NCI-H510A (cell line): ENCODE results near the gene PNPLA2.
A peak's percentile ranks its signal among the peaks of the same experiment; 100 is the strongest.

Experiments used
- DNase-seq: peaks from one replicate; lab custom pipeline; 2025; lab: John Stamatoyannopoulos, UW

The PNPLA2 gene

GRCh38 chr11:860234-861104 lies 41.8 kb downstream of the PNPLA2 start:
- no peak for DNase-seq

- DNase-seq = peak; percentile 31
Measured at GRCh38 chr11:861105-861479, 42.4 kb downstream of the PNPLA2 start.

GRCh38 chr11:862081-862661 lies 43.5 kb downstream of the PNPLA2 start:
- DNase-seq = no peak

- DNase-seq = no peak
Measured at GRCh38 chr11:862696-863022, 43.9 kb downstream of the PNPLA2 start.

- DNase-seq = no peak
Measured at GRCh38 chr11:863023-863909, 44.6 kb downstream of the PNPLA2 start.

DNA sequence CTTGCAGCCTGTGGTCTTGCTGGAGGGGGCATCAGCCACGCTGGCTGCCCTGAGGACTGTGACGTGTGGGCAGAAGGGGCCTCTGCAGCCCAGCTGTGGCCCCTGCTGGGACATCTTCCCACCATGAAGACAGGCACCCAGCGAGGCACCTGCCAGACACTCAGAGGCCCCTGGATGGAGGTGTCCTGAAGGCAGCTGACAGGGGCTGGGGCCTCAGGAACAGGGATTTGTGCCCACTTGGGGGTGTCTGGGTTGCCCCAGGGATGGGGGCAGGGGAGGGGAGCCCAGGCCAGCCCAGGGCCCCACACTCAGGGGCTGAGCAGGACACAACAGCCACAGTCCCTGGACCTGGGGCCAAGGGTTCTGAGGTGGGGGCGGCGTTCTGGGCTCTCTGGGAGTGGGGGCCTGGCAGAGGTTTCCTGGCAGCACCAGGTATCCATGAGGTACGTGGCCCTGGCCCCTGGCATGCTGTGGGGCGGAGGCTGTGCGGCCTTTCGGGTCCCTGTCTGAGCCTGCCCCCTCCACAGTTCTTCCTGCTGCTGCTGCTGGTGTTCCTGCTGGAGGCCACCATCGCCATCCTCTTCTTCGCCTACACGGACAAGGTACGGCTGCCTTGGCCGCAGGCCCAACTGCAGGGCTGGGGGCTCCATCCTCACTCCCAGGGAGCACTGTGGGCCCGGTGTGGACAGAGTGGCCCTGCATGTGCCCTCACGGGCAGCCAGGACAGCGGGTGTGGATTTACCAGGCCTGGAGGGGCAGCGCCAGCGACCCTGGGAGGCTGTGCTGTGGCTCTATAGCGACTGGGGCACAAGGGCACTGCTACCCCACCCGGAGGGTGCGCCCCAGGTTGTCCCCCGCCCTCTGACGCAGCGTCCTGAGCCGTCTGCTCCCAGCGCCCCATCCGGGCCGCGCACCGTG lies 45.5 kb downstream of the PNPLA2 start:
- DNase-seq = no peak

DNA sequence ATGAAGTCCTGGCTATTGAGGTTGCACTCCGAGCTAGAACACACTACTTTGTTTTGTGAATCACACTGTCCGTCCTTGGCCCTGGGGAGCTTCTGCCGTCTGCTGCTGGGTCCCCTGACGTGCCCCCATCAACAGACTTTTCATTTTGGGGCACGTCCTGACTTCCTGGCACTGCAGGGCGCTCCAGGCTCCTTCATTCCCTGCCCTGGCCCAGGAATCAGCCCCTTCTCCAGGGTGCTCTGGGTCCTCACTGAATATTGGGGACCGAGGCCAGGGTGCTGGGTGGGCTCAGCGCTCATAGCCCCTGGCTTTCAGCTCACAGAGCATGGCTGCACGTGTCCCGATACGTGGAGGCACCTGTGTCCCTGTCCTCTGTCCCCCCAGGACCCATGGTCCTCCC lies 46.2 kb downstream of the PNPLA2 start:
- DNase-seq = no peak

DNA sequence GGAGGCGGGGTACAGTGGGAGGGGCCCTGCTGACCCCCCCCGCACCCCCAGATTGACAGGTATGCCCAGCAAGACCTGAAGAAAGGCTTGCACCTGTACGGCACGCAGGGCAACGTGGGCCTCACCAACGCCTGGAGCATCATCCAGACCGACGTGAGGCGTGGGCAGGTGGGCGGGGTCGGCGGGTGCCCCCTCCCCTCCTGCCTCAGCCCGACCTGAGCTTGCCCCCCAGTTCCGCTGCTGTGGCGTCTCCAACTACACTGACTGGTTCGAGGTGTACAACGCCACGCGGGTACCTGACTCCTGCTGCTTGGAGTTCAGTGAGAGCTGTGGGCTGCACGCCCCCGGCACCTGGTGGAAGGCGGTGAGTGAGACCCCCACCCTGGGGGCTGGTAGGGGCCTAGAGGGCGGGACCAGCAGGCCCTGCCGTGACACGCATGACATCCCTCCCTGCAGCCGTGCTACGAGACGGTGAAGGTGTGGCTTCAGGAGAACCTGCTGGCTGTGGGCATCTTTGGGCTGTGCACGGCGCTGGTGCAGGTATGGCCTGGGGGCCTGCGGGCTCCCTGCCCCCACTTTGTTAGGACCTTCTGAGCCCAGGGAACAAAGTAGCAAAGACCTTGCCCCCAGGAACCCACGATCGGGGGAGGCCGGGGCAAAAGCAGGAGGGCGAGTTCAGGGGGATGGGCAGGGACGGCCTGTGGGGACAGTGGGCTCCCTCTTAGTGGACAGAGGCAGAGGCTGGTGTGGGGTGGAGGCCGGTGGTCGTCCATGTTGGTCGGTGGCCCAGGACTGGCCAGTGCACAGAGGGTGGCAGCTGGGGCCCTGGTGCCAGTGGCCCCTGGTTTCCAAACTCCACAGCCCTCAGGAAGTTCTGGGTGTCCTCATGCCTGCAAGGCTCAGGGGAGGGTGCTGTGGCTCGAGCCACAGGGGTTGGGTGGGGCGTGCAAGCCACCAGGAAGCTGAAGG lies 47.0 kb downstream of the PNPLA2 start:
- DNase-seq = no peak

GRCh38 chr11:866481-866880 lies 47.8 kb downstream of the PNPLA2 start:
- no peak for DNase-seq

DNA sequence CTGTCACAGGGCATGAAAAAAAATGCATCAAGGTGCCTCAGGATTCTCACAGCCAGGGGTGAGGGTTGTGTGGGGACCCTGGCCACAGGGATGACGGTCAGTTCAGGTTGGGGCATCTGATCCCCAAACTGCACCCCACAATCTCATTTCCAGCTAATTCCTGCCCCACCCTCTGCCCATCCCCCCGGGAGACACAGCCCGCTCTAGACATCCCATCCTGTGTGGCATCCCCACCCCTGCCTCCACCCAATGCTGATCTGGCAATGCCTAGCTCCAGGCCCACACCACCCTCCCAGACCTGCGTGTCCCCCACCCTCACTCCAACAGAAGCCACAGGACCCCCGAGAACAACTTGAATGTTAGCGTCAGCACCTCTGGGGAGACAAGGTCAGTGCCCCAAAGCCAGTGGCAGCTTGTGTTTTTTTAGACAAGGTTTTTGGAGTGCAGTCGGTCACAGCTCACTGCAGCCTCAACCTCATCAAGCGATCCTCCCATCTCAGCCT lies 49.2 kb downstream of the PNPLA2 start:
- no peak for DNase-seq

GRCh38 chr11:868394-868793 lies 49.7 kb downstream of the PNPLA2 start:
- DNase-seq = no peak

GRCh38 chr11:868802-869201 lies 50.1 kb downstream of the PNPLA2 start:
- no peak for DNase-seq

GRCh38 chr11:869399-870126 lies 50.8 kb downstream of the PNPLA2 start:
- no peak for DNase-seq

DNA sequence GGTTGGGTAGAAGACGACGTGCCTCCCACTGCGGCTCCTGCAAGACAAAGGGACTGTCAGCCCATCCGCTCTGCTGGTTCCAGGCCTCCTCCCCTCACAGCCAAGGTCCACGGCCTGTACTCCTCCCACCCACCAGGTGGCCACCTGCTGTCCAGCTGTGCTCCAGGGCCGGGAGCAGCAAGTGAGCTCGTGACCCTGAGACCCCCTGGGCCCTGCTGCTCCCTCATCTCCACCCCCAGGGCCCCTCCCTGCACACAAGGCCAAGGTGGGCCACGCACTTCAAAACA lies 51.4 kb downstream of the PNPLA2 start:
- no peak for DNase-seq

- DNase-seq = no peak
Measured at GRCh38 chr11:870418-870817, 51.7 kb downstream of the PNPLA2 start.

- no peak for DNase-seq
Measured at GRCh38 chr11:871472-871871, 52.8 kb downstream of the PNPLA2 start.

GRCh38 chr11:872799-873198 lies 54.1 kb downstream of the PNPLA2 start:
- no peak for DNase-seq

- DNase-seq = no peak
Measured at GRCh38 chr11:873706-874105, 55.0 kb downstream of the PNPLA2 start.
